SK-N-SH (cell line): ENCODE results near the gene DDR1. TPM values are rescaled to one million over a fixed set of nuclear protein-coding genes. Genes with fewer than 3 reads are reported as not detected.

ENCODE experiments used
- CTCF ChIA-PET: fragments of 300-600, 350-600 bp; formaldehyde crosslinking; extraction: SDS; loops from one replicate; lab custom pipeline; 2021; lab: Yijun Ruan, JAX
- POLR2A ChIA-PET: fragments of 350-600 bp; sonication (Branson Sonifier 250); formaldehyde crosslinking; extraction: SDS; loops from one replicate; lab custom pipeline; 2020; ENCODE audit warnings: antibody characterized with exemption, inconsistent platforms; lab: Yijun Ruan, JAX
- DNase-seq: peaks from one replicate; pipeline ENCODE4 v3.0.0; 2012
- H2AFZ ChIP-seq: fragments of 200-600 bp; sonication (generic); 2 replicates; pipeline ENCODE4 v1.8.1; 2016; ENCODE audit warnings: antibody characterized with exemption, mild to moderate bottlenecking, low read depth
- H3F3A ChIP-seq: fragments of 200-600 bp; sonication (generic); replicated peaks from 2 replicates; pipeline ENCODE3; 2016; ENCODE audit warnings: antibody characterized with exemption, mild to moderate bottlenecking; ENCODE audit not compliant: insufficient read depth
- H3K27ac ChIP-seq, 2 experiments: fragments of 200-500 bp in 1 of 2; fragments of 200-600 bp in 1 of 2; sonication (Bioruptor generic) in 1 of 2; sonication (generic), shearing (Covaris generic) in 1 of 2; 2 replicates each; pipeline versions ENCODE4 v1.5.1 to v1.6.1; 2014 to 2016; ENCODE audit warnings: low read depth in 2 of 2, inconsistent platforms in 1 of 2, low read length in 1 of 2, mild to moderate bottlenecking in 1 of 2, mixed read lengths in 1 of 2
- H3K27me3 ChIP-seq: fragments of 200-600 bp; sonication (generic), shearing (Covaris generic); 2 replicates; pipeline ENCODE4 v1.6.1; 2016; ENCODE audit warnings: mixed run types; ENCODE audit not compliant: insufficient read depth
- H3K36me3 ChIP-seq, 2 experiments: fragments of 200-500 bp in 1 of 2; fragments of 200-600 bp in 1 of 2; sonication (Bioruptor generic) in 1 of 2; sonication (generic) in 1 of 2; replicated peaks in 1 of 2; 2 replicates each; pipeline versions ENCODE3 to v1.5.1; 2014 to 2016; ENCODE audit warnings: low read length in 1 of 2, mild to moderate bottlenecking in 1 of 2; ENCODE audit not compliant: insufficient read depth in 2 of 2, control insufficient read depth in 1 of 2
- H3K4me1 ChIP-seq, 2 experiments: fragments of 200-500 bp in 1 of 2; fragments of 200-600 bp in 1 of 2; sonication (Bioruptor generic) in 1 of 2; sonication (generic), shearing (Covaris generic) in 1 of 2; 2 replicates each; pipeline versions ENCODE4 v1.5.1 to v1.6.1; 2014 to 2016; ENCODE audit warnings: low read depth in 1 of 2, low read length in 1 of 2, mixed run types in 1 of 2; ENCODE audit not compliant: insufficient read depth in 2 of 2, control insufficient read depth in 1 of 2
- H3K4me2 ChIP-seq: fragments of 200-600 bp; sonication (generic), shearing (Covaris generic); 2 replicates; pipeline ENCODE4 v1.6.1; 2017; ENCODE audit warnings: mixed run types
- H3K4me3 ChIP-seq, 2 experiments: fragments of 200-500 bp in 1 of 2; fragments of 200-600 bp in 1 of 2; sonication (Bioruptor generic) in 1 of 2; sonication (generic), shearing (Covaris generic) in 1 of 2; 2 replicates each; pipeline versions ENCODE4 v1.5.1 to v1.8.1; 2014 to 2016; ENCODE audit warnings: low read depth in 2 of 2, inconsistent platforms in 1 of 2, low read length in 1 of 2, mild to moderate bottlenecking in 1 of 2, mixed read lengths in 1 of 2, moderate library complexity in 1 of 2
- H3K79me2 ChIP-seq: fragments of 200-600 bp; sonication (generic); 2 replicates; pipeline ENCODE4 v1.8.1; 2017; ENCODE audit warnings: mild to moderate bottlenecking; ENCODE audit not compliant: insufficient read depth
- H3K9ac ChIP-seq: fragments of 200-600 bp; sonication (generic); 2 replicates; pipeline ENCODE4 v1.6.1; 2017; ENCODE audit warnings: mixed run types
- H3K9me2 ChIP-seq: fragments of 200-600 bp; sonication (generic); 2 replicates; pipeline ENCODE4 v1.6.1; 2017; ENCODE audit warnings: mixed run types
- H3K9me3 ChIP-seq: fragments of 200-600 bp; sonication (generic); 2 replicates; pipeline ENCODE4 v1.6.1; 2017; ENCODE audit warnings: mixed run types, mild to moderate bottlenecking, moderate library complexity
- H4K20me1 ChIP-seq: fragments of 200-600 bp; sonication (generic); 2 replicates; pipeline ENCODE4 v1.6.1; 2017; ENCODE audit warnings: mild to moderate bottlenecking, mixed run types; ENCODE audit not compliant: insufficient read depth
- EP300 ChIP-seq, 2 experiments: IDR thresholded peaks; 2 replicates each; pipeline versions ENCODE4 v1.4.0 to v1.6.1; 2012; ENCODE audit warnings: borderline replicate concordance in 1 of 2, low read depth in 1 of 2, low read length in 1 of 2
- EZH2phosphoT487 ChIP-seq: fragments of 200-600 bp; sonication (generic); IDR thresholded peaks from 2 replicates; pipeline ENCODE4 v1.6.1; 2017; ENCODE audit warnings: low read depth, mixed run types, mild to moderate bottlenecking, antibody characterized with exemption, moderate library complexity, borderline replicate concordance
- FOSL2 ChIP-seq: IDR thresholded peaks from 2 replicates; pipeline ENCODE4 v1.4.0; 2012; ENCODE audit warnings: low read depth, mild to moderate bottlenecking, moderate library complexity, borderline replicate concordance
- FOXJ3 ChIP-seq: sonication (generic); formaldehyde crosslinking; IDR thresholded peaks from 2 replicates; pipeline ENCODE4 v1.5.1; 2020; ENCODE audit warnings: mild to moderate bottlenecking, missing genetic modification reagents
- FOXM1 ChIP-seq: IDR thresholded peaks from 2 replicates; pipeline ENCODE4 v1.4.0; 2012; ENCODE audit warnings: low read depth, mild to moderate bottlenecking
- GABPA ChIP-seq: IDR thresholded peaks from 2 replicates; pipeline ENCODE4 v1.4.0; 2012; ENCODE audit warnings: low read depth, mild to moderate bottlenecking
- GATA2 ChIP-seq: sonication (generic); formaldehyde crosslinking; IDR thresholded peaks from 2 replicates; pipeline ENCODE4 v1.5.0; 2020; ENCODE audit warnings: mild to moderate bottlenecking, missing genetic modification reagents
- JUND ChIP-seq: IDR thresholded peaks from 2 replicates; pipeline ENCODE4 v1.4.0; 2012
- MEF2A ChIP-seq: IDR thresholded peaks from 2 replicates; pipeline ENCODE4 v1.4.0; 2012; ENCODE audit warnings: low read depth, borderline replicate concordance
- NFIC ChIP-seq: IDR thresholded peaks from 2 replicates; pipeline ENCODE4 v1.4.0; 2012; ENCODE audit warnings: borderline replicate concordance
- RAD21 ChIP-seq: IDR thresholded peaks from 2 replicates; pipeline ENCODE4 v1.6.1; 2012; ENCODE audit warnings: mild to moderate bottlenecking, low read length
- RFX5 ChIP-seq: IDR thresholded peaks from 2 replicates; pipeline ENCODE4 v1.6.1; 2012; ENCODE audit warnings: mild to moderate bottlenecking, improper control_type of control experiment, low read length
- RXRA ChIP-seq: IDR thresholded peaks from 2 replicates; pipeline ENCODE4 v1.4.0; 2012; ENCODE audit warnings: low read depth, mild to moderate bottlenecking, borderline replicate concordance
- SIN3A ChIP-seq: IDR thresholded peaks from 2 replicates; pipeline ENCODE4 v1.6.1; 2012; ENCODE audit warnings: low read depth, mild to moderate bottlenecking, low read length, moderate library complexity, borderline replicate concordance
- SMC3 ChIP-seq: IDR thresholded peaks from 2 replicates; pipeline ENCODE4 v1.6.1; 2012; ENCODE audit warnings: low read depth, low read length, improper control_type of control experiment
- TAF1 ChIP-seq: IDR thresholded peaks from 2 replicates; pipeline ENCODE4 v1.6.1; 2012; ENCODE audit warnings: low read depth, mild to moderate bottlenecking, low read length, moderate library complexity, borderline replicate concordance
- TCF12 ChIP-seq: IDR thresholded peaks from 2 replicates; pipeline ENCODE4 v1.4.0; 2012
- YY1 ChIP-seq: IDR thresholded peaks from 2 replicates; pipeline ENCODE4 v1.4.0; 2012; ENCODE audit warnings: low read depth, mild to moderate bottlenecking
- WGBS: methylation state at CpG from one replicate; pipeline ENCODE4 v1.1.6; 2017; ENCODE audit warnings: low lambda C conversion rate; 5-methylcytosine and 5-hydroxymethylcytosine counted together
- polyA plus RNA-seq, 3 experiments: library from polyadenylated mRNA; depleted of rRNA; stranded (reverse); fragments of >200 nt; gene quantifications; 2 replicates each; pipeline ENCODE4 v1.2.3, GENCODE V29; 2012
- TF ChIP-seq, protein P1 (sequence below): fragments of 150-350 bp; IDR thresholded peaks from 2 replicates; pipeline ENCODE4 v1.6.1; 2017; ENCODE audit warnings: antibody characterized with exemption, low read length, low read depth, borderline replicate concordance
- TF ChIP-seq, protein P2 (sequence below): IDR thresholded peaks from 2 replicates; pipeline ENCODE4 v1.4.0; 2012; ENCODE audit warnings: low read depth, borderline replicate concordance
- TF ChIP-seq, protein P3 (sequence below): fragments of 150-350 bp; IDR thresholded peaks from 2 replicates; pipeline ENCODE4 v1.6.1; 2016; ENCODE audit warnings: mild to moderate bottlenecking, low read depth, low read length
- TF ChIP-seq, protein P4 (sequence below): IDR thresholded peaks from 2 replicates; pipeline ENCODE4 v1.4.0; 2012; ENCODE audit warnings: low read depth, borderline replicate concordance
- TF ChIP-seq, protein P5 (sequence below): IDR thresholded peaks from 2 replicates; pipeline ENCODE4; 2012

DDR1 gene
- polyA plus RNA-seq, 1 of the 3 experiments (the other 2 are of a cell fraction), result 52.8 TPM

DNA sequence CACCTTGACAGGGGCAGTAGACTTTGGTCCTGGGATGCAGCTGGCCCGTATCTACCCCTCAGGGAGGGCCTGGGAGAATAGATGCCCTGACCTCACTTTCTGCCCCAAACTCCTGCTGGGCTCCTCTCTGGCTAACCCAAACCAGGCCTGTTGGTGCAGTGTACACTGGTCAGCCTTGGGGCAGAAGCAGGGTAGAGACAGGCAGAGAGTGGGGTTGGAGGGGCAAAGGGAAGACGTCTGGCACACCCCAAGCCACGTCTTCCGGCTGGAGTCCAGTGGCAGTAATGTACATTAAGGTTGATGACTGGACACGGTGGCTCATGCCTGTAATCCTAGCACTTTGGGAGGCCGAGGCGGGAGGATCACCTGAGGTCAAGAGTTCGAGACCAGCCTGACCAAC is 9.3 kb downstream of the DDR1 start:
- Histone ChIP-seq H2AFZ (no peak overlapping the region), H3K4me1 (peaks cover 0 to 6% of the 10 kb centered on the region in 2 experiments; a peak in 1 of 4 replicates), H3K27ac (no peak overlapping the region), H3K27me3 (no peaks in the 10 kb centered on the region), H3K9me2 (no peaks in the 10 kb centered on the region), H3K79me2 (peaks cover 22% of the 10 kb centered on the region; the same call in 1 of the 2 replicates), H3K36me3 (peaks cover 10 to 69% of the 10 kb centered on the region in 2 experiments), H3F3A (no peaks in the 10 kb centered on the region), H3K4me2 (no peak overlapping the region), H3K9me3 (no peaks in the 10 kb centered on the region), H4K20me1 (no peaks in the 10 kb centered on the region), H3K4me3 (no peak overlapping the region), H3K9ac (no peak overlapping the region)
- ChIA-PET POLR2A (no interaction called here), CTCF (interaction anchor here (0.9 kb wide), 1 partner anchor 71 kb away, joined by 4 read pairs; no protein-coding TSS in a partner anchor)
- 98% methylated on average over 8 of the region's 8 CpGs for WGBS
- DNase-seq, result no peak
- no peak for TF ChIP-seq TCF12
- TF ChIP-seq, protein P1, sequence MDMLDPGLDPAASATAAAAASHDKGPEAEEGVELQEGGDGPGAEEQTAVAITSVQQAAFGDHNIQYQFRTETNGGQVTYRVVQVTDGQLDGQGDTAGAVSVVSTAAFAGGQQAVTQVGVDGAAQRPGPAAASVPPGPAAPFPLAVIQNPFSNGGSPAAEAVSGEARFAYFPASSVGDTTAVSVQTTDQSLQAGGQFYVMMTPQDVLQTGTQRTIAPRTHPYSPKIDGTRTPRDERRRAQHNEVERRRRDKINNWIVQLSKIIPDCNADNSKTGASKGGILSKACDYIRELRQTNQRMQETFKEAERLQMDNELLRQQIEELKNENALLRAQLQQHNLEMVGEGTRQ, result no peak
- TF ChIP-seq JUND, result no peak
- no peak for TF ChIP-seq MEF2A
- no peak for TF ChIP-seq FOSL2
- TF ChIP-seq EP300 (IDR thresholded peaks at IDR 0.05; ENCODE audit: borderline replicate concordance in 1 of 2, low read depth in 1 of 2, low read length in 1 of 2), result no peak
- no peak for TF ChIP-seq GATA2 (CRISPR knock-in tag)
- no peak for TF ChIP-seq NFIC
- no peak for TF ChIP-seq EZH2phosphoT487
- TF ChIP-seq FOXJ3 (CRISPR knock-in tag), result no peak

DNA sequence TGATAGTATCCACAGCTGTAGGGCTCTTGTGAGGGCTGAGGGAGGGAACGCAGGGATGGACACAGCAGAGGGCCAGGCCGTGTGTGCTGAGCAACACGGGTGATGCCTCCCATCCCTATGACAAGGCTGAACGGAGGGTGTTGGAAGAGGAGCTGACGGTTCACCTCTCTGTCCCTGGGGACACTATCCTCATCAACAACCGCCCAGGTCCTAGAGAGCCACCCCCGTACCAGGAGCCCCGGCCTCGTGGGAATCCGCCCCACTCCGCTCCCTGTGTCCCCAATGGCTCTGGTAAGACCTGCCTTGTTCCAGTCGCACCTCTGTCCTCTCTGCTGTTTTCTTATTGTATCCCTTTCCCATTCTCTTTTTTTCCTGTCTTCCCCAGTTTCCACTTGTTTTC is 10.1 kb downstream of the DDR1 start:
- ChIA-PET CTCF (no interaction called here), POLR2A (no interaction called here)
- no peak overlapping the region for H3K4me3 ChIP-seq
- no peaks in the 10 kb centered on the region for H3K9me3 ChIP-seq
- peaks cover 0 to 6% of the 10 kb centered on the region in 2 experiments; a peak in 1 of 4 replicates for H3K4me1 ChIP-seq
- no peak overlapping the region for H3K4me2 ChIP-seq
- no peak overlapping the region for H3K27ac ChIP-seq
- WGBS, result 98% methylated on average over 7 of the region's 12 CpGs
- H3K36me3 ChIP-seq, result peaks cover 10 to 71% of the 10 kb centered on the region in 2 experiments
- no peaks in the 10 kb centered on the region for H3K27me3 ChIP-seq
- H3K79me2 ChIP-seq, result peaks cover 14% of the 10 kb centered on the region; the same call in 1 of the 2 replicates
- TF ChIP-seq FOXJ3 (CRISPR knock-in tag) (no peak), TAF1 (no peak), YY1 (no peak), NFIC (no peak), RXRA (no peak), GABPA (no peak), FOXM1 (no peak), SMC3 (no peak), RAD21 (no peak), TCF12 (no peak), SIN3A (no peak), RFX5 (no peak), EZH2phosphoT487 (no peak), MEF2A (no peak), EP300 (IDR thresholded peaks at IDR 0.05; ENCODE audit: borderline replicate concordance in 1 of 2, low read depth in 1 of 2, low read length in 1 of 2) (no peak), FOSL2 (no peak)
- TF ChIP-seq, protein P2, sequence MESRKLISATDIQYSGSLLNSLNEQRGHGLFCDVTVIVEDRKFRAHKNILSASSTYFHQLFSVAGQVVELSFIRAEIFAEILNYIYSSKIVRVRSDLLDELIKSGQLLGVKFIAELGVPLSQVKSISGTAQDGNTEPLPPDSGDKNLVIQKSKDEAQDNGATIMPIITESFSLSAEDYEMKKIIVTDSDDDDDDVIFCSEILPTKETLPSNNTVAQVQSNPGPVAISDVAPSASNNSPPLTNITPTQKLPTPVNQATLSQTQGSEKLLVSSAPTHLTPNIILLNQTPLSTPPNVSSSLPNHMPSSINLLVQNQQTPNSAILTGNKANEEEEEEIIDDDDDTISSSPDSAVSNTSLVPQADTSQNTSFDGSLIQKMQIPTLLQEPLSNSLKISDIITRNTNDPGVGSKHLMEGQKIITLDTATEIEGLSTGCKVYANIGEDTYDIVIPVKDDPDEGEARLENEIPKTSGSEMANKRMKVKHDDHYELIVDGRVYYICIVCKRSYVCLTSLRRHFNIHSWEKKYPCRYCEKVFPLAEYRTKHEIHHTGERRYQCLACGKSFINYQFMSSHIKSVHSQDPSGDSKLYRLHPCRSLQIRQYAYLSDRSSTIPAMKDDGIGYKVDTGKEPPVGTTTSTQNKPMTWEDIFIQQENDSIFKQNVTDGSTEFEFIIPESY, result no peak
- TF ChIP-seq, protein P3, sequence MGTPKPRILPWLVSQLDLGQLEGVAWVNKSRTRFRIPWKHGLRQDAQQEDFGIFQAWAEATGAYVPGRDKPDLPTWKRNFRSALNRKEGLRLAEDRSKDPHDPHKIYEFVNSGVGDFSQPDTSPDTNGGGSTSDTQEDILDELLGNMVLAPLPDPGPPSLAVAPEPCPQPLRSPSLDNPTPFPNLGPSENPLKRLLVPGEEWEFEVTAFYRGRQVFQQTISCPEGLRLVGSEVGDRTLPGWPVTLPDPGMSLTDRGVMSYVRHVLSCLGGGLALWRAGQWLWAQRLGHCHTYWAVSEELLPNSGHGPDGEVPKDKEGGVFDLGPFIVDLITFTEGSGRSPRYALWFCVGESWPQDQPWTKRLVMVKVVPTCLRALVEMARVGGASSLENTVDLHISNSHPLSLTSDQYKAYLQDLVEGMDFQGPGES, result no peak
- TF ChIP-seq, protein P4, sequence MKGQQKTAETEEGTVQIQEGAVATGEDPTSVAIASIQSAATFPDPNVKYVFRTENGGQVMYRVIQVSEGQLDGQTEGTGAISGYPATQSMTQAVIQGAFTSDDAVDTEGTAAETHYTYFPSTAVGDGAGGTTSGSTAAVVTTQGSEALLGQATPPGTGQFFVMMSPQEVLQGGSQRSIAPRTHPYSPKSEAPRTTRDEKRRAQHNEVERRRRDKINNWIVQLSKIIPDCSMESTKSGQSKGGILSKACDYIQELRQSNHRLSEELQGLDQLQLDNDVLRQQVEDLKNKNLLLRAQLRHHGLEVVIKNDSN, result no peak
- TF ChIP-seq, protein P5, sequence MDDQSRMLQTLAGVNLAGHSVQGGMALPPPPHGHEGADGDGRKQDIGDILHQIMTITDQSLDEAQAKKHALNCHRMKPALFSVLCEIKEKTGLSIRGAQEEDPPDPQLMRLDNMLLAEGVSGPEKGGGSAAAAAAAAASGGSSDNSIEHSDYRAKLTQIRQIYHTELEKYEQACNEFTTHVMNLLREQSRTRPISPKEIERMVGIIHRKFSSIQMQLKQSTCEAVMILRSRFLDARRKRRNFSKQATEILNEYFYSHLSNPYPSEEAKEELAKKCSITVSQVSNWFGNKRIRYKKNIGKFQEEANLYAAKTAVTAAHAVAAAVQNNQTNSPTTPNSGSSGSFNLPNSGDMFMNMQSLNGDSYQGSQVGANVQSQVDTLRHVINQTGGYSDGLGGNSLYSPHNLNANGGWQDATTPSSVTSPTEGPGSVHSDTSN, result no peak
- TF ChIP-seq, all 33 proteins: peak for 0
- Histone ChIP-seq H4K20me1 (no peaks in the 10 kb centered on the region), H3K9me2 (no peaks in the 10 kb centered on the region), H3F3A (no peaks in the 10 kb centered on the region), H2AFZ (no peak overlapping the region), H3K9ac (no peak overlapping the region)
- peak; percentile 24 for DNase-seq
